GOT3 (cell line): ENCODE measurements around the gene UFSP2.

Experiments used
- DNase-seq: peaks from one replicate; lab custom pipeline; 2025; ENCODE audit warnings: mixed read lengths; lab: John Stamatoyannopoulos, UW

UFSP2 gene

GRCh38 chr4:185352202-185352601, 73.6 kb downstream of the UFSP2 start:
- no peak for DNase-seq

- no peak for DNase-seq
Measured at GRCh38 chr4:185351691-185352090, 74.1 kb downstream of the UFSP2 start.
